GM19240 (cell line): Measurements from ENCODE around the gene RNF4.
A peak's percentile ranks its signal among the peaks of the same experiment; 100 is the strongest.
"Not testable (repeated sequence)": the region's sequence is repeated elsewhere in the genome, so short reads cannot be mapped to it uniquely, and the experiment has no call there.

ENCODE experiments used
- DNase-seq: peaks from one replicate; pipeline ENCODE4 v3.0.0; 2011; ENCODE audit warnings: low spot score; ENCODE audit not compliant: insufficient read length

Gene RNF4

DNA sequence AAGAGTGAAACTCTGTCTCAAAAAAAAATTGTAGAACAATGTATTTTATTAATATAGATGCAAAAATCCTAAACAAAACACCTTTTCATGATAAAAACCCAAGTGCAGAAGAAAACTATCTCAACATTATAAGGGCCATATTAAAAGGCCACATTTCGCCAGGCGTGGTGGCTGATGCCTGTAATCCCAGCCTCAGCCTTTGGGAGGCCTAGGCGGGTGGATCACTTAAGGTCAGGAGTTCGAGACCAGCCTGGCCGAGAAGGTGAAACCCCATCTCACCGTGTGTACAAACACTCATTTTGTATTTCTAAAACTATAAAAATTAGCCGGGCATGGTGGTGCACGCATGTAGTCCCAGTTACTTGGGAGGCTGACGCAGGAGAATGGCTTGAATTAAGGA, 57.7 kb downstream of the RNF4 start:
- DNase-seq = no peak

DNA sequence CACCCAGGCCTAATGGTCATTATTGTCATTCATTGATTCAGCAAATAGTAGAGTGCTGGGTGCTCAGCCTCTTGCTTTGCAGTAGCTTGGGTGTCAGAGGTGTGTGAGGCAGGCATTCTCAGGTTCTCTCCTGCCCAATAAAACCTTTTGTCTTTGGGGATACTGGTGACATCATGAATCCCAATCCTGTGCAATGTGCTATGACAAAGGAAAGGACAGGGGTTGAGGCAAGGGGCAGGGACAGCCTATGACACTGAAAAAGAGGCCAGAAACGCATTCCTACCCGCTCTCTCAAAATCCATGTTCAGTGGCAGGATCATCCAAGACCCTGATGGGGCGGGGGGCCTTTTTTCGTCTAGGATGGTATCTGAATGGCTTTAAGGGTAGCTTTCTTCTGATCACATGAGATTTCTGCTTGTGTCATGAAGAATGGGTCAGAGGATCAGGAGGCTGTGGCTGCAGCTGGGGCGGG, 66.0 kb downstream of the RNF4 start:
- no peak for DNase-seq

DNA sequence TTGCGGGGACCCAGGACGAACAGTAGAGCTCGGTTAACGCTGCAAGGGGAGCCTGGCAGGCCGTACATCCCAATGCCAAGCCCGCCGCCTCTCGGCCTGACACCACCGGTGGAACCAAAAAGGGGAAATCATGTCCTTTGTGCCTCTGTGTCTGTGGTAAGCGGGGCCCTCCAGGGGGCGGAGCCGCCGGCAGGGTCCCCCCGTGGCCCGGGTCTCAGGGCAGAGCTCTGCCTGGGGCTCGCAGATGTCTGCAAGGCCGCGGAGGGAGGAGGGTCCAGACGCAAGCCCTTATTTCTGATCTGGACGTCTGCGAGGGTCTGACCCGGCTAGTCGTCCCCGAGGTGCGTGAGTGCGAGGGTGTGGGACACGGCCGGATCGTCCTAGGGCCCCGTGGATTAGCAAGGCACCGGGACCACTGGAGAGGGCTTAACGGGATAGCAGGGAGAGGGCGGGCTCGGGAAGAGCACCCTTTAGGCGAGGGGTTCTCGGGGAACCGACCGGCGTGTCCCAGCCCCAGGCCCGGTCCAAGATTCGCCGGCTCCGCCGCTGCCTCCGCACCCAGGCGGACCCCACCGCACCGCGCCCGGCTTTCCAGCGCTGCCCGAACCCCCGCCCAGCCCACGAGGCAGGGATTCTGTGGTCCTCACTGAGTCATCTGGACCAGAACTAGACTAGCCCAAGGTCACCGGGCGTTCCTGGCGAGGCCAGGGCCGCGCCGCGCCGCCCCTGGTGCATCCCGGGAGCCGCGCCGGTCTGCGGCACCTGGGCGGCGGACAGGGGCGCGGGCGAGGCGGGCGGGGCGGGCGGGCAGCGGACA, 66.7 kb downstream of the RNF4 start:
- DNase-seq = no peak

GRCh38 chr4:2536193-2537010, 67.5 kb downstream of the RNF4 start, which contains the start of gene FAM193A:
TSS of gene FAM193A (plus strand) at chr4:2536647. CDS start at chr4:2536916, 269 bp downstream.
- peak; percentile 85 for DNase-seq

DNA sequence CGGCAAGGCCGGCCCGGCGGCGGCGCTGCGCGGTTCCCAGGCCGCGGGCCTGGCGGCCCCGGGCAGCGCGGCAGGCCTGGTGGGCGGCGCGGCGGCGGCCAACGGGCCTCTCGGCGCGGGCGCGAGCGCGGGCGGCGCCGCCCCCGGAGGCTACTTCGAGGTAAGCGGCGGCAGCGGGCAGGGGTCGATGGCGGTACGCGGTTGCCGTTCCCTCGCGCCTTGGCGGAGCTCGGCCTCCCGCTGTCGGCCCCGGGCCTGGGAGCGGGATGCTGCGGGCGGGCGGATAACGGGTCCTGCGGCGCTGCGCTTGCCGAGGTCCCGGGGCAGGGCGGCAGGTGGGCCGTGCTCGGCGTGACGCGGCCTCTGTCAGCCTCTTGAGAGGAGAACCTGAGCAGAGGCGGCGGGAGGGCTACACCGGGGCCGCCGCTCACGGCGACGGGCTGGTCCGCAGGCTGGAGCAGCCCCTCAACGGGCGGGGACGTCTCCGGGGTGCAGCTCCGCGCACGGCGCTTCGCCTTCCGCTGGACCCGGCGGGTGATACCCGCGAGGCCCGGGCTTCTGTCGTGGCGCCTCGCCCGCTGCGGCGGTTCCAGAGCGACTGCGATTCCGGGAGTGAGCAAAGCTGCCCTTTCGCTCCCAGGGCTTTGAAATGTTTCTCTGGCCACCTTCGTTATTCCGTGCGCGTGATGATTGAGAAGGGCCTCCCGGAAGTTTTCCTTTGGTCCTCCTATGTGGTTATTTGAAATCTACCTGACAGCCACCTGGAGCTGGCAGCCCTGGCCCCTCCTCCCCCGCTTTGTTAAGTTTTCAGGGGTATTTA, 68.3 kb downstream of the RNF4 start:
- DNase-seq = no peak

DNA sequence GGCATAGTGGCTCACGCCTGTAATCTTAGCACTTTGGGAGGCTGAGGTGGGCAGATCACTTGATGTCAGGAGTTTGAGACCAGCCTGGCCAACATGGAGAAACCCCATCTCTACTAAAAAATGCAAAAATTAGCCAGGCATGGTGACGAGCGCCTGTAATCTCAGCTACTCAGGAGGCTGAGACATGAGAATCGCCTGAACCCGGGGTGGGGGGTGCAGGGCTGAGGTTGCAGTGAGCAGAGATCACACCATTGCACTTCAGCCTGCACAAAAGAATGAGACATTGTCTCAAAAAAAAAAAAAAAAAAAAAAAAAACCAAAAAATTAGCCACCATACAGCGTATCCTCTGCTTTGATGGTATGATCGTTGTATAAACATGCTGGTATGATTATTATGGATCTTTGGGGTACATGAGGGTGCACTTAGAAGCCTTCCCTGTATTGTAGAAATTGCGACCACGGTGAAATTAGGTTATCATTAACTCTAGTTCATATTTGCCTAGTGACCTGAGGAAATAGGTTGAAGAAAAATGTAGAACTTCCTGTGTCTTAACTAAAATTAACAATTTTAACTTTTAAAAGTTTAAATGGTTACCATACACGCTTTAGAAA, 74.8 kb downstream of the RNF4 start:
- not testable (repeated sequence) for DNase-seq

- no peak for DNase-seq
Observed at GRCh38 chr4:2545321-2546013, 76.6 kb downstream of the RNF4 start.

GRCh38 chr4:2546286-2546823, 77.4 kb downstream of the RNF4 start:
- no peak for DNase-seq

- not testable (repeated sequence) for DNase-seq
Observed at GRCh38 chr4:2546961-2547691, 78.2 kb downstream of the RNF4 start.

GRCh38 chr4:2551118-2551517, 82.2 kb downstream of the RNF4 start:
- no peak for DNase-seq

DNA sequence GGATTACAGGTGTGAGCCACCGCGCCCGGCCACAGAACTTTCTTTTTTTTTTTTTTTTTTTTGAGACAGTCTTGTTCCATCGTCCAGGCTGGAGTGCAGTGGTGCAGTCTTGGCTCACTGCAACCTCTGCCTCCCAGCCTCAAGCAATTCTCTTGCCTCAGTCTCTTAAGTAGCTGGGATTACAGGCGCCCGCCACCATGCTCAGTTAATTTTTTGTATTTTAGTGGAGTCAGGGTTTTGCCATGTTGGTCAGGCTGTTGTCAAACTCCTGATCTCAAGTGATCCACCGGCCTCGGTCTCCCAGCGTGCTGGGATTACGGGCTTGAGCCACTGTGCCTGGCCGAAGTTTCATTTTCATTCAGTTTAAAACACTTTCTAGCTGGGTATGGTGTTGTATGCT, 83.9 kb downstream of the RNF4 start:
- no peak for DNase-seq

GRCh38 chr4:2558301-2558700, 89.4 kb downstream of the RNF4 start:
- no peak for DNase-seq

DNA sequence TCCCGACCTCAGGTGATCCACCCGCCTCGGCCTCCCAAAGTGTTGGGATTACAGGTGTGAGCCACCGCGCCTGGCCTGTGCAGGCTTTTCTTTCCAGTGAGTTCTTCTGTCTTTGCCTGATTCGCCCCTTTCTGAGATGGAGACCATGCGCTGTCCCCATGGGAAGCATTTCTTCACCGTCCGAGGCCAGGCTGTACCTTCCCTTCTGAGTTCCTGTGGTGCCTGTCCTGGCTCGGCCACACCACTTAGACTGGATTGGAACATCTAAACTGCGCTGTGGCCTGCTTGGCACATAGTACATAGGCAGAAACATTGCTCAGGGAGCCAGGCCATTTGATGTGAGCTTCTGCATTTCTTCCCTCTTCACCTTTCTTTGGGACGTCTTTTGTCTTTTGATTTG, 91.3 kb downstream of the RNF4 start:
- DNase-seq = no peak
